ENCODE results near the gene FAM114A1.
"Not testable (repeated sequence)": the region's sequence is repeated elsewhere in the genome, so short reads cannot be mapped to it uniquely, and the experiment has no call there.

FAM114A1 gene

DNA sequence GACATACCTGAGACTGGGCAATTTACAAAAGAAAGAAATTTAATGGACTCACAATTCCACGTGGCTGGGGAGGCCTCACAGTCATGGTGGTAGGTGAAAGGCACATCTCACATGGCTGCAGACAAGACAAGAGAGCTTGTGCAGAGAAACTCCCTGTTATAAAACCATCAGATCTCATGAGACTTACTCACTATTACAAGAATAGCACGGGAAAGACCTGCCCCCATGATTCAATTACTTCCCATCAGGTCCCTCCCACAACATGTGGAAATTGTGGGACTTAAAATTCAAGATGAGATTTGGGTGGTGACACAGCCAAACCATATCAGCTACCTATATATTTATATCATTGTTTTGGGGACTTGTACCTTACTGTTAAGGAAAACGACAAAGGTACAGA, 74.3 kb downstream of the FAM114A1 start:
- DNase-seq = not testable (repeated sequence)

GRCh38 chr4:38943343-38943742, 75.7 kb downstream of the FAM114A1 start:
- no peak for DNase-seq

DNA sequence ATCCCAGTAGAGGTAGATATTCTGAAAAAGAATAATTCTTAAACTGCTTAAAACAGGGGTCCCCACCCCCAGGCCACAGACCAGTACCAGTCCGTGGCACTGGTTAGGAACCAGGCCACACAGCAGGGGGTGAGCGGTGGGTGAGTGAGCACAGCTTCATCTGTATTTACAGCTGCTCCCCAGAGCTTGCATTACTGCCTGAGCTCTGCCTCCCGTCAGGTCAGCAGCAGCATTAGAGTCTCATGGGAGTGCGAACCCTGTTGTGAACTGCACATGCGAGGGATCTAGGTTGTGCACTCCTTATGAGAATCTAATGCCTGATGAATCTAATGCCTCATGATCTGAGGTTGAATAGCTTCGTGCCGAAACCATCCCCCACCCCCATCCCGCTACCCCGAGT, 76.8 kb downstream of the FAM114A1 start:
- DNase-seq = no peak

- DNase-seq = no peak
These were observed 79.3 kb downstream of the FAM114A1 start for GRCh38 chr4:38946919-38947318.

DNA sequence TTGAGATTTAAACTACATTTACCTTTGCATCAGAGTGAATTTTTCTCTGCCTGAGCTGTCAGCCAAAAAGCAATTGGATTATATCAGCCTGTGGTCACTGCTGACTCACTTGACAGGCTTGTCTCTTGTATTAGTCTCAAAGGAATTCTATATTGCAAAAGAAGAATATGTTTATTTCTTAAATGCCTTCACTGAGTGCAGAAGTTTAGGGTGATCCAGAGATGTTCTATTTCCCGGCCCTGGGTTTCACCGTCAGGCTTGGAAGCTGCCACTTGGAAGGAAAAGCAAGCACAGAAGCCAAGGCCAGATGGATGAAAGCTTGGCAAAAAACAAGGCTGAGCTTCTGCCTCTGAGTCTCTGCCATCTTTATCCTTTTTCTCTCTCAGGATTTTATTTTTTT, 80.9 kb downstream of the FAM114A1 start:
- peak; percentile 89 for DNase-seq

DNA sequence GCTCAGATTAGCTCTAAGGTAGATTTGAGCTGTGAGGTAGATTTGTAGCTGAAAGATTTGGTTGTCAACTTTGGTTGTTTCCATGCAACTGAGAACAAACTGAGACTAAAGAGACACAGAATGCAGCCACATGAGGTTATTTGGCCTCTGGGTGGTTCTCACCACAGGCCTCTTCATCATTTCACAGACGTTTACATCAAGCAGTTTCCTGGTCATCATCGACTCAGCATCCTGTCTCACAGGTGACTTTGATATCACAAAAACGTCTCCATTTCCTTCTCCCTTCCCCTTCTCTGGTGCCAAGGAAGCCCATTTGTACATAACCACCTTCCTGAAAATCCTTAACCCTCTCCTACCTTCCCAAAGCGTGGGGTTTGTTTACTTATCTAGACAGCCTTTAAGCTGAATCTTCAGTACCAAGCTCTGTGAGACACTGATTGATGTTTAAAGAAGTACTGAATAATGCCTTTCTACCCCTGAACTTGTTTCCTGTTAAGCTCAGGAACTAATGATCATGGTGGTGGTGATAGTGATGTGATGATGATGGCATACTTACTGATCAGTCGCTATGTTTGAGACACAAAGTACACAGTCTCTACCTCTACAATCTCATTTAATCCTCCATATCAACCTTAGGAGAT, 81.9 kb downstream of the FAM114A1 start:
- DNase-seq = peak; percentile 40

GRCh38 chr4:38950159-38950558, 82.6 kb downstream of the FAM114A1 start:
- no peak for DNase-seq

- no peak for DNase-seq
These were observed 83.1 kb downstream of the FAM114A1 start for GRCh38 chr4:38950734-38951133.

DNA sequence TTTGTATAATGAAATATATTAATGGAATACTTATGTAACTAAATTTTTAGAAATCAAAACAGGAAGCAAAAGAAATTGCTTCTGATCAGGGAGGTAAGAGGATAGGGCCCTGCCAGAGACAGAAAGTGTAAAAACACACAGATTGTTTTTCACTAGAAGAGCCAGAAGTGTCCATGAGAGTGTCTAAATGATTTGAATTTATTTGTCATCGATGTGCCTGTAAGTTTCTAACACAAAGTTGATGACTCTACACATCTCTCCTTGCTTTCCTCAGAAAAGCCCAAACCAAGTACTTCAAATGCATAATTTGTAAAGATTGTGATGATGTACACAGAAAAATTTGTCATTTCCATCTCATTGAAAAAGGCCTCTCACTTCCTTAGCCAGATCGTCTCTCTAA, 84.0 kb downstream of the FAM114A1 start:
- no peak for DNase-seq

GRCh38 chr4:38952017-38952416, 84.4 kb downstream of the FAM114A1 start:
- DNase-seq = no peak

DNA sequence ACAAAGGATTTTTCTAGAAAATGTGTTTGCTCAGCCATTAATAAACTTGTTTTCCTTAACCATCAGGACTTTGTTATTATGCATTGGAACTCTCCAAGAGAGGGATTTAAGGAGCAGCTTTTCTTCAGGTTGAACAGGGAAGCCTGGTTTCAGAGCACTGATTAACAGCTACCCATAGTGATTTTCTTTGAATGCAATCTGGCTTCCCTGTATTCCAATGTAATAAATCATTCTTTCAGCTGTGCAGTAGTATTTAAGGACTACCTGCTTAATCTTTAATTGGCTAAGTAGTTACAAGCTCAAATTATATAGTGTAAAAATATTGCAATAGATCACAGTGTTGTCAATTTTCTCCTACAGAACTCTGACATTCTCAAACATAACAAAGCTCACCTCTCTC, 87.1 kb downstream of the FAM114A1 start:
- DNase-seq = no peak

DNA sequence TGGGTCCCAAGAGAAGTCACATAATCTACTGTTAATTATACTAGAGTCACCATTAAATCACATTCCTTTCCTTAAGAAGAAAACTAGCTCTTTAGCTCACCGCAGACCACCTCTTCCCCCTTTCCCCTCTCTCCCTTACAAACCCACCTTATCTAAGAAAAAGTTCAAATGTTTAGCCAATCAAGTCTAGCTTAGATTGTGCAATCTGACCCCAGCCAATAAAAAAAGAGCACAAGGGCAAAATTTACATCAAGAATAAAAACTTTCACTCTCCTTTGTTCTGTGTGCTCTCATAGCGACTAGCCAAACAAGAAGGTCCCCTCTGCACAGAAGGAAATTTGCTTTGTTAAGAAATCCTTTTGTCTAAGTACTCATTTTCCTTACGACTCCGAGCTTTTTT, 88.4 kb downstream of the FAM114A1 start:
- DNase-seq = no peak

GRCh38 chr4:38957261-38957815, 89.7 kb downstream of the FAM114A1 start:
- no peak for DNase-seq

- no peak for DNase-seq
These were observed 90.3 kb downstream of the FAM114A1 start for GRCh38 chr4:38957893-38958292.

DNA sequence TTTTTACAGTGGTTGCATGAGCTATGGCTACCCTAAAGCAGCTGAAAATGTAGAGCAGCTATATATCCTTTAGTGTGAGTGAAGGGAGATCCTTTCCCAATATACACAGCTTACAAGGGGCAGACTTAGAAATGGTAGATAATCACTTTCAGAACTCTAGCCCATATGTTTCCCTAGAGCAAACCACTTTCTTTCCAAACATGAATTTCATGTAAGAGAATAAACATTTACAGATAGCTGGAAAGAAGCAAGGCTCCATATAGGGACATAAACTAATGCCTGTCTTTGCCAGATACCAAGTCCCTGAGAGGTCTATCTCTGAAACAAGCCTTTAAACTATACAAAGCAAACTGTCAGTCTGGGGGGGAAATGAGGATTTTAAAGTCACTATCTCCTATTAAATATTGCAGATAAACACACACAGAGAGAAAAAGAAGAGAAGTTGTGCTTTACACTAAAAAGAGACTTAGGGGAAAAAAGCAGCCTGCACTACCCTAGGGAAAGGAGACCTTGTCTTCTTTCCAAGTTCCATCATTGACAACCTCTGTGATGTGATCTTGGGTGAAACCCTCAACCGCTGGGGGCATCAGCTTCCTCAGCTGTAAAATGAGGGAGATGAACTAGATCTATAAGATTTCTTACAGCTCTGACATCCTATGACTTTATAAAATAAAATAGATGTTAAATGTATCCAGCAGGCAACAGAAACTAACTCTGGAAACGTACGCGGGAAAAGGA, 91.0 kb downstream of the FAM114A1 start:
- no peak for DNase-seq

DNA sequence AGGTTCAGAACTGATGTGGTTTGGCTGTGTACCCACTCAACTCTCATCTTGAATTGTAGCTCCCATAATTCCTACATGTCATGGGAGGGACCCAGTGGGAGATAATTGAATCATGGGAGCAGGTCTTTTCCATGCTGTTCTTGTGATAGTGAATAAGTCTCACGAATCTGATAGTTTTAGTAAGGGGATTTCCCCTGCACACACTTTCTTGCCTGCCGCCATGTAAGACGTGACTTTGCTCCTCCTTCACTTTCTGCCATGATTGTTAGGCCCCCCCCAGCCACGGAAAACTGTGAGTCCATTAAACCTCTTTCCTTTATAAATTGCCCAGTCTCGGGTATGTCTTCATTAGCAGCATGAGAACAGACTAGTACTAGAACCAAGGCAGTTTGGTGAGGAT, 91.6 kb downstream of the FAM114A1 start:
- not testable (repeated sequence) for DNase-seq

DNA sequence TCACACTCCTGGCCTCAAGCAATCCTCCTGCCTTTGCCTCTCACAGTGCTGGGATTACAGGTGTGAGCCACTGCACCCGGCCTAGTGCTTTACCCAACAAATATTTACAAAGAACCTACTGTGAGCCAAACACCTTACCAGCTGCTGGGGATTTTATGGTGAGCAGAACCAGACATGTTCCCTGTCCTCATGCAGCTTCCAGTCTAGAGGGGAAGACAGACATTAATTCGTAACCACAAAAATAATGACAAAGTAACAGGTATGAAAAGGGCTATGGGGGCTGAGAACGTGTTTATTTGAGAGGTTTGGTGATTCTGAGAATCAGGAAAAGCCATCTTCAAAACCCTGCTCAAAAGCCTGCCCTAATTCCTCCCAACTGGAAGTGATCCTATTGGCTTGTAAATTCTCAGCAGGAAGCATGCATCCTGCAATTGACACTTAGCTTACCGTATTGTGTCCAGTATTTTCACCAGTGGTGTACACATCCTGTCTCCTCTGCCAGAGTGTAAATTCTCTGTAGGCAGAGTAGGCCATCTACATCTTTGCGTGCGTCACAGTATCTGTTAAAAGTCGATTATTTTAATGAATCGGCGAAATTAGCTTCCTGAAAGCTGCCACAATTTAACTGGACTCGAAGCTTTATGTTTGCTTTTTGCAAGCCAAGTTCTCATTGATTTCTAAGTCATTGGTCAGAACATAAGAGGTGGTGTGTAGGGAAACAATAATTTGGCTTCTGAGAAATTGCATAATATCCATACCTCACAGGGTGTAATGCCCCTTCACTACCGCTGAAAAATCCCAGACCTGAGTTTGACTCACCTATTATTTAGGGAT, 97.6 kb downstream of the FAM114A1 start:
- DNase-seq = no peak

DNA sequence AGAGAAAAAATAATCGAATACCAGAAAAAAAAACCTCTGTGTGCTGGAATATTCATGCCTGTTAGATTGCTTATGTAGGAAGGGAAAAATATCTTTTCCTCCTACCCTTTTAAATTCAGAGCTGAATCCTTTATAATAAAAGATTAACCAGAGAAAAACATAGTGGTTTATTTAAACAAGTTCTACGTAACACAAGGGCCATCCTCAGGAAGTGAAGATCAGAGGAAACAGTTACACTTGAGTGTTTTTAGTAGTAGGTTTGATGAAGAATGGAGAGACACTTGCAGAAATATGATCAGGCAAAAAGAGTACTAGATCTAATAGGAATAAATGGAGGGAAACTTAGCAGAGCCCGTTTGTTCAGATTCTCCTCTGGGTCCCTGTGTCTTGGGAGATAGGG, 98.3 kb downstream of the FAM114A1 start:
- no peak for DNase-seq

- peak; percentile 89 for DNase-seq
These were observed 99.9 kb downstream of the FAM114A1 start for GRCh38 chr4:38967260-38968095.

DNA sequence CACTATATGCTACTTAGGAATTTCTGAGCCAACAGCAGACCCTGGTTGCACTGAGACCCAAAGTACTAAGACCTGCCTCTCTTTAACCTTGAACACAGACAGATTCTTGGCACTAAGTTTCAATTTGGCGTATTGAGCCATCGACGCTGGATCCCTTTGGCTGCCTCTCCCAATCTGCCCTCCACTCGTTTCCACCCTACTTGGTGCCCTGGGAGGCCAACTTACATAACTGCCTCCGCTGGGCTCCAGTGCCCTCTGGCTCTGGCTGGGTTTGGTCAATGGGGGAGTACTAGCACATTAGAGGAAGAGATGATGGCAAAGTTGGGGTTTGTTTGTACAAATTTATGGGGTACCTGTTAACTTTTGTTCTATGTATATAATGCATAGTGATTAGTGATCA, 101.1 kb downstream of the FAM114A1 start:
- DNase-seq = no peak

- no peak for DNase-seq
These were observed 108.7 kb downstream of the FAM114A1 start for GRCh38 chr4:38976308-38976707.

DNA sequence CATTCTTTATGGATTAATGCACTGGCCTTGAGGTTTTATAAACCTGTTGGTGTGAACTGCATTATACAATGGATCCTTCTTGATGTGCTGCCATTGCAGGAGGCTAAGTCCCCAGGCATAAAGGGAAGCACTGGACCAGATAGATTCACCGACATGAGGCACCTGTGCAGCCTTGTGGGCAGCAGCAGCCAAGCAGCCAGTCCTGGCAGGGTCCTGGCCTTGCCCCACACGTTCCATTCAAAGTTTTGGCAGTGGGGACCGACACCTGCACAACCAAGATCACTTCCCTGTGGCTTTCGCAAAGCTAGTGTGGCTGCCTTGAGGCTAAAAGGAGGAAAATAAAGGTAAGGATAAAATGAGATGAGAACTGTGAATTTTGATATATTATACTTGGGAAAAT, 111.5 kb downstream of the FAM114A1 start:
- DNase-seq = no peak

All from EL (cell line).